Left hindlimb (tissue), 1 donor: ENCODE data around the gene DNM2.
"Not testable (repeated sequence)": the region's sequence is repeated elsewhere in the genome, so short reads cannot be mapped to it uniquely, and the experiment has no call there.

Experiments
- DNase-seq: peaks from one replicate; pipeline ENCODE4 v3.0.0-alpha.2; 2018

The DNM2 gene

DNA sequence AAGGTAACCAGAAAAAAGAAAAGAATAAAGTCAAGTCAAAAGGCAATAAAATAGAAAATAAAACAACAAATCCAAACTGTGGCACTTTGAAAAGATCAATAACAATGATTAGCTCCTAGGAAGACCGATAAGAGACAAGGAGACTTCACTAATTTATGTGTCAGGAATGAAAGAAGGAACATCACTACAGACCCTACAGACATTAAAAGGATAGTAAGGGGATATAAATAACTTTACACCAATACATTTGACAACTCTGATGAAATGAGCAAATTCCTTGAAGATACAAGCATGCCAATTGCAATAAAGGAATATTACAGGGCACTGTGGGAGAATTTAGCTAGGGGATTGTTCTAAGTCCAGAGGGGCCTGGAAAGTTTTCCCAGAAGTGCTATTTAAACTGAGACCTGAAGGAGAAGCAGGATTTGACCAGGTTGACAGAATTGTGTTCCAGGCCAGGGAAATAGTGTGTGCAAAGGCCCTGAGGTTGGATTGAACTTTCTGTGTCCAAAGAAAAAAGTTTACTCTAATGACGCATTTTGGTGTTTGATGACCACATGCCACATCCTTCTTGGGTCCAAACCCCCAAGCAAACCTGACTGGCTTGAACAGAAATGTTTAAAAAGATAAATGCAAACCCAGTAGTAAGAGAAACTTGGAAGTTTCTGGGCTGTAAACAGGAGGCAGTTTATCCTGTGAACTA lies 128.8 kb downstream of the DNM2 start:
- DNase-seq = no peak

- peak; percentile 81 for DNase-seq
Observed at GRCh38 chr19:10848230-10848856, 130.5 kb downstream of the DNM2 start, which contains the start of gene C19orf38. TSS of gene C19orf38 (plus strand) at chr19:10848415. CDS start at chr19:10848509, 94 bp downstream.

DNA sequence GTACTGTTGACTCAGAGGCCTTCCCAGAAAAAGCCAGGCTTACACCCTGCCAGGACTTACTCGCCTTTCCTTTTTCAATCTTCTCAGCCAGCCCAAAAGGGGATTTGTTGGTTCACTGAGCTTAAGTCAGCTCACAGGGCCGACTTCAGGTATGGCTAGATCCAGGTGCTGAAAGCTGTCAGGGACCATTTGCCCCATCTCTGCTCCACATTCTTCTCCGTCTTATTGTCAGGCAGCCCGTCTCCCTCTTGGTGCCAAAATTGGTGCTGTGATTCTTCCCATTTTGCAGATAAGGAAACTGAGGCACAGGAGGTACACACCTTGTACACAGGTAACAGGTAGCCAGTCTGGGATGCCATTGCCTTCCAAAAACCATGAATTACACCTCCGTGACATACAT lies 132.8 kb downstream of the DNM2 start:
- no peak for DNase-seq

DNA sequence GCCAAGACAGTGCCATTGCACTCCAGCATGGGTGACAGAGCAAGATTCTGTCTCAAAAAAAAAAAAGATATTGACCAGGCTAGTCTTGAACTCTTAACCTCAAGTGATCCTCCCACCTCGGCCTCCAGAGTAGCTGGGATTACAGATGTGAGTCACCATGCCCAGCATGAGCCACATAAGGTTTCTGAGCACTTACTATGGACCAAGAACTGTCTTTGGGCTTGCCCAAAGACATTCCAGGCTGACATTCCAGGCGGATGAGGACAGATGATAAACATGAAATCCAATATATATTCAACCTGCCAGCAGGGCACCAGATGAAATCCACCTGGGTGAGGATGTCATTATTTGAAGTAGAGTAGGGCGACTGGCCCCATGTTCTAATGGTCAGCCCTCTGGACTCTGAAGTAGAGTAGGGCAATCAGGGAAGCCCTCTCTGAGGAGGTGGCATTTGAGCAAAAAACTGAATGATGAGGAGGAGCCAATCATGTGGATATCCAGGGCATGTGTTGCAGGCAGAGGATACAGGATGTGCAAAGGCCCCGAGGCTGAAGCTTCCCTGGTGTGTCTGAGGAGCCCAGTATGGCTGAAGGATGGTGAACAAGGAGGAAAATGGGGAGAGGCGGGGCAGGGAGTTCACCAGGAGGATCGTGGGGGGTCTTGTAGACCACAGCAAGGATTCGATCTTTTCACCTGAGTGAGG lies 134.4 kb downstream of the DNM2 start:
- DNase-seq = no peak

- no peak for DNase-seq
Observed at GRCh38 chr19:10852941-10853340, 135.1 kb downstream of the DNM2 start.

GRCh38 chr19:10854350-10855089 lies 136.6 kb downstream of the DNM2 start:
- no peak for DNase-seq

DNA sequence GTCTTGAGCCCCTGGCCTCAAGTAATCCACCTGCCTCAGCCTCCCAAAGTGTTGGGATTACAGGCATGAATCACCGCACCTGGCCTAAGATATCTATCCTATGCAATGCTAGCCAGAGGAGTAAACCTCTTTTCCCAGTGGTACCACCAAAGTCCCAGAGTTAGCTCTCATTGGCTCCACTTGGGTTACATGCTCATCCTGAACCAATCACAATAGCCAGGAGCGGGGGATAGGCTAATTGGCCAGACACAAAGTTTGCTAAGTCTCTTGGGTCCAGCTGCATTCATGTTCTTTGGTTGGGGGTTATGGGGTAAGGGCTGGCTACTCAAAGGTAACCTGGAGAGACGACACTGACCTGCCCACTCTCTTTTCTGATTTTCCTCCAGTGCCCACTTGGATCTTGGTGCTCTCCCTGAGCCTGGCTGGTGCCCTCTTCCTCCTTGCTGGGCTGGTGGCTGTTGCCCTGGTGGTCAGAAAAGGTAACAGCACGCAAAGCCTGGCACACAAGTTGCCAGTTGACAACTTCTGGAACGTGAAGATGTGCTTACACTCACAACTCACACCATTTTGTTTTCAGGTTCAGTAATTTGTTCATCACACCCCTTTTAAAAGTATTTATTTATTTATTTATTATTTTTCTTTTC lies 138.1 kb downstream of the DNM2 start:
- no peak for DNase-seq

DNA sequence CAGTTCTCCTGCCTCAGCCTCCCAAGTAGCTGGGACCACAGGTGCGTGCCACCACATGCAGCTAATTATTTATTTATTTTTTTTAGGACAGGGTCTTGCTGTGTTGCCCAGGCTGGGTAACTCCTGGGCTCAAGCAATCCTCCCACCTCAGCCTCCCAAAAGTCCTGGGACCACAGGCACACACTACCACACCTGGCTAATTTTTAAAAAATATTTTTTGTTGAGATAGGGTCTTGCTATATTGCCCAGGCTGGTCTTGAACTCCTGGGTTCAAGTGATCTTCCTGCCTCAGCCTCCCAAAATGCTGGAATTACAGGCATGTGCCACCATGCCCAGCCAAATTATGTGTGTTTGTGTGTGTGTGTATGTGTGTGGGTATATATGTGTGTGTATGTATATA lies 139.0 kb downstream of the DNM2 start:
- DNase-seq = not testable (repeated sequence)

DNA sequence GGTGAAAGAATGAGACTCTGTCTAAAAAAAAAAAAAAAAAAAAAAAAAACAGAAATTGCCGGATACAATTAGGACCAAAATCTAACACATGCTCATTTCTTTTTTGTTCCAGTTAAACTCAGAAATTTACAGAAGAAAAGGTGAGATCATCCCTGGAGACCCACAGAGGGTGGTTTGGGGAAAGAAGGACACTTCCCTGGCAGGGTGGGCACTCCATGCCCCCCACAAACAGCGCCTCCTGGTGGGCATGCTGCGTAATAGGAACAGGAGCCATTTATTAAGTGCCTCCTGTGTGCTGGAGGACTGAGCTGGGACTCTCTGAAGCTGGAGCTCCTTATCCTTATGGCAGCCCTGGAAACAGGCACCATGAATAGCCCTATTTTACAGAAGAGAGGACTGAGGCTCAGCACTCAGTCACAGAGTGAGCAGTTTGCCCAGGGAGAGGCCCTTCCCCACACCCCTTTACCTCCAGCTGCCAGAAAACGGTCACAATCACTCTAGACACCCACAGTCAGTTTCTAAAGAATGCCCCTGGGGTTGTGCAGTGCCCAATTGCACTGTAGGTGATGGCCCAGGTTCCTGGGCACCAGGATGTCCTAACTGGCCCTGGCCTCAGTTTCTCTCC lies 140.4 kb downstream of the DNM2 start:
- no peak for DNase-seq

DNA sequence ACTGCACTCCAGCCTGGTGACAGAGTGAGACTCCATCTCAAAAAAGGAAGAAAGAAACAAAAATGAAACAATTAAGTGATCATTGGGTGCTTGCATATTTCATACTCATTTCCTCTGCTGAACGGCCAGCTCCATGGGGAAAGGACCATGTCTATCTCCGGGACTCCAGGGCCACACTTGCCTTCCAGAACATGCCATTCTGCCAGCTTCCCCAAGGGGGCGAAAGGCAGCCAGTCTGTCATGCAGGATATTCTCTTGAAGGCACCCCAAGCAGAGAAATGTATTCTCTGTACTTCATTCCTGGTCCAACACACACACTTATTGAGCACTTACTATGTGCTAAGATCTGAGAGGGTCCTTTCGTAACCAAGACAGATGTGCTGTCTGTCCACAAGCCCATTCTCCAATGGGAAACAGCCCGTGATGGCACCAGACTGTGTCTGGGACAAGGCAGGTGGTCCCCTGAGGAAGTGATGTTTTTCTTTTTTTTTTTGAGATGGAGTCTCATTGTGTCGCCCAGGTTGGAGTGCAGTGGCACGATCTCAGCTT lies 143.3 kb downstream of the DNM2 start:
- DNase-seq = no peak

DNA sequence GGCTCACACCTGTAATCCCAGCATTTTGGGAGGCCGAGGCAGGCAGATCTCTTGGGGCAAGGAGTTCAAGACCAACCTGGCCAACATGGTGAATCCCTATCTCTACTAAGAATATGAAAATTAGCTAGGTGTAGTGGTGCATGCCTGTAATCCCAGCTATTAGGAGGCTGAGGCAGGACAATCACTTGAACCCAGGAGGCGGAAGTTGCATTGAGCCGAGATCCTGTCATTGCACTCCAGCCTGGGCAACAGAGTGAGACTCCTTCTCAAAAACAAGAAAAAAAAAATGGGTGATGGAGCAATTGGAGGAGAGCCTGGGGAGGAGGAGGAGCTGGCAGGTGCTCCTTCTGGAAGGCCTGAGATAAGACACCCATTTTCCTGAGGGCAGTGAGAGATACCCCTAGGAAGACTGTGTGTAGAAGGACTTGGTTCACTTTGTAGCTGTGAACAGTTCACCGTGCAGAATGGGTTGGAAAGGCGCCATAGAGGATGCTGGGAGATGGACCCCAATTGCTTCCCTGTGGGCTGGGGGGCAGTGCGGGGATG lies 144.8 kb downstream of the DNM2 start:
- DNase-seq = no peak

DNA sequence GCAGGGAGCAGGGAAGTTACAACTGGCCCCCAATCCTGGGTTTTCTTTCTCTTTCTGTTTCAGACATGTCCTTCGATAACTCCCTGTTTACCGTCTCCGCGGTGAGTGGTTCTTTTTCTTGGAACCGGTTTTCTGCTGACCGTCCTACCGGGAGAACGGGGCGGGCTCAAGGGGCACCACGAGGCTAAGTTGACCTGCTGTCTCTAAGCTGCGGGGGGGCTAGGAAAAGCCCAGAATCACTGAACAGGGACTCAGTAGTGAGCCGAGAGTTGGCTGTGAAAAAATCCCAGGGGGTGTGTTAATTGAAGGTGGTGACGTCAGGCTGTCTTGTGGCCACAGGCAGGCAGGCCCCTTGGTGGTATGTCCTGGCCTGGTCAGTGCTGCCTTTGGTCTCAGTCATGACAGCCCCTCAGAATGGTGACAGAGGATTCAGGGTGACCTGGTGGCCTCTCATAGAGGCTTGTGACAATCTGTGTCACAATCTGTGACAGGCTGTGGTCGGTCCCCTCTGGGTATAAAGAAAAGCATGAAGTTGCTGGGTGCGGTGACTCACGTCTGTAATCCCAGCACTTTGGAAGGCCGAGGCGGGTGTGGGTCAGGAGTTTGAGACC lies 145.3 kb downstream of the DNM2 start:
- DNase-seq = no peak

DNA sequence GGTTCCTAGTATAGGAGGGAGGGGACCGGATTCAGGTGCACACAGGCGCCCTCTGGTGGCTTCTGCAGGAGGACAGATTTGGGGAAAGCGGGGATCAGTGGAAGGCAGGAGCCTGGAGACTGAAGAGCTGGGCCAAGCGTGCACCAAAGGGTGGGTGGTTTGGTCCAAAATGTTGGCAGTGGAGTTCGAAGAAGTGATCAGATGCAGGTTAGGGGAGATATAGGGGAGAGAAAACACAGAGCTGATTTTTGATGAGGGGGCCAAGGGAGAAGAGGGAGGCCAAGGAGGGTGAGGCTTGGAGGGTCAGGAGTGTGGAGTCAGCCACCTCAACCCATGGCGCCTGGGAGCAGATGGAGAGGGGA lies 146.6 kb downstream of the DNM2 start:
- DNase-seq = peak; percentile 85

GRCh38 chr19:10866495-10866894 lies 148.6 kb downstream of the DNM2 start:
- DNase-seq = no peak

GRCh38 chr19:10868872-10869547 lies 151.1 kb downstream of the DNM2 start:
- DNase-seq = no peak

GRCh38 chr19:10869872-10870311 lies 152.0 kb downstream of the DNM2 start:
- not testable (repeated sequence) for DNase-seq

GRCh38 chr19:10870501-10870954 lies 152.6 kb downstream of the DNM2 start:
- no peak for DNase-seq

DNA sequence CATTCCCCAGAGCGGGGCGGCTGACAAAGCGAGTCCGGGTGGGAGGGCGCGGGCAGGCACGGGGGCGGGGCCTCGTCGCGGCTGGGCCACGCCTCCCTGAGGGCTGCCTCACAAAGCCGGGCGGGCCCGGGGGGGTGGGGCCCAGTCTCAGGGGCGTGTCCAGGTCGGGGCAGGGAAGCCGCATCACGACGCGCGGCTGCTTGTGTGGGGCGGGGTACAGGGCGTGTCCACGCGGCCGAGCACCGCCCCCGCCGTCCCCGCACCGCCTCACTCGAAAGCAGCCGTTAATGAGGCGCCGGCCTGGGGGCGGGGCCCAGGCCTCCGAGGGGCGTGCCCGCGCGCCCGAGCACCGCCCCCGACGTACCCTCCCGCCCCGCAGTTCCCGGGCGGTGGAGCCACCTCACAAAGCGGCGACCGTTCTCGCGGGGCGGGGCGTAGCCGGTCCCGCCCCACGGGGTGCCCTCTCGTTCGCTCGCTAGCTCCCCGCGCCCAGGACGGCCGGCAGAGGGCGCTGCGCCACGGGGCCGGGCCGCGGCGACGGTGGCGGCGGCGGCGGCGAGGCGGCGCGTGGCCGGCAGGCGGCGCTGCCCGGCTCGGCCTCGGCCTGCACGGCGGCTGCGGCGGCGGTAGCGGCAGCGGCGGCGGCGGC lies 153.2 kb downstream of the DNM2 start, which contains the start of gene CARM1:
TSS of gene CARM1 (plus strand) at position 599 of the 649 bp plus-strand sequence. CDS start 150 bp downstream, outside the sequence.
- peak; percentile 100 for DNase-seq

- peak; percentile 78 for DNase-seq
Observed at GRCh38 chr19:10871711-10872545, 154.0 kb downstream of the DNM2 start.
